NB4 (cell line): ENCODE measurements around the gene JMJD8.

ENCODE experiments used
- DNase-seq: peaks from one replicate; pipeline ENCODE4 v3.0.0; 2010; ENCODE audit warnings: low read depth
- H3K4me3 ChIP-seq: one replicate; pipeline ENCODE4 v1.5.1; 2011; ENCODE audit warnings: mild to moderate bottlenecking, low read depth, low read length, moderate library complexity
- MYC ChIP-seq: IDR thresholded peaks from 2 replicates; pipeline ENCODE4 v1.6.1; 2011; ENCODE audit warnings: low read depth, low read length
- POLR2A ChIP-seq: IDR thresholded peaks from 2 replicates; pipeline ENCODE4 v1.6.1; 2011; ENCODE audit warnings: mild to moderate bottlenecking; ENCODE audit not compliant: insufficient read length; ENCODE audit errors: extremely low read depth
- TF ChIP-seq, protein P1 (sequence below): IDR thresholded peaks from 2 replicates; pipeline ENCODE4 v1.6.1; 2011; ENCODE audit warnings: low read depth, low read length
- TF ChIP-seq, protein P2 (sequence below): IDR thresholded peaks from one replicate; pipeline ENCODE4 v1.5.1; 2012; ENCODE audit warnings: low read depth, low read length

JMJD8 gene

DNA sequence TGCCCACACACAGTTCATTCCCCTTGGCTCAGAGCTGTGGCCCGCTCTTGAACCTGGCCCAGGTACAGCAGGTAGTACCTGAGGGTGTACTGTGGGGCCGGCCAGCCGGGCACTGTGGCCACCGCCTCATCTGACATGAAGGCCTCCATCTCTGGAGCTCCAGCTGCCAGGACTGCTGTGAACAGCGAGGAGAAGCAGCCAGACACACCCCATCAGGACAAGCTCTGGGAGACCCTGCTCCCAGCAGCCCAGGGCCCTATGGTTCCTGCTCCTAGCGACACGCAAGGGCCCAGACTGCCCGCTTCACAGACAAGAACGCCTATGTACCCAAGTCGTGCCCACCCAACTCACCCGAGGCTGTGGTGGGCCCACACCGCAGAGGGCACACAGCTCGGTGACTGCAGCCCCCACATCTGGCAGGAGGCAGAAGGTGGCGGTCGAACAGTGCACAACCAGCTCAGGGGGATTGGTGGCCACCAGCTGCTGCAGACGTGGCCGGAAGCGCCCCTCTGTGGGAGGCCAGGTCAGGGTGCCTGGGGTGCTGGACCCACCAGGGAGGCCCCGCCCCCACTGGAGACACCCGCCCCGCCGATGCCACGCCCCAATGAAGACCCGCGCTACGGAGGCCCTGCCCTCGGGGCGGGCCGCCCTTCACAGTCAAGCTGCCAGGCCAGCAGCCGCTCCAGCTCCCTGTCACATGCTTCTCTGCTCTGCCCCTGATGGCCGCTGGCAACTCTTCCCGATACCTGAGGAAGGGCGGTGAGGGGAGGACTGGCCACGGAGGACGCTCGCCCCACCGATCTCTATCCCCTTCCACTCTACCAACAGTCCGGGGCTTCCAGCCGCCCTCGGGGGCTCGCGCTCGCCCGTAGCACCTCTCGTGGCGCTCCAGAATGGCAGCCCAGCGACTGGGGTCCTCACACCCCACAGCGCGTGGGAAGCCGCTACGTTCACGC, 5.0 kb downstream of the JMJD8 start:
- TF ChIP-seq POLR2A (peak; percentile 37), MYC (peak; percentile 30; the same call in 1 of the 2 replicates)
- TF ChIP-seq, protein P1, sequence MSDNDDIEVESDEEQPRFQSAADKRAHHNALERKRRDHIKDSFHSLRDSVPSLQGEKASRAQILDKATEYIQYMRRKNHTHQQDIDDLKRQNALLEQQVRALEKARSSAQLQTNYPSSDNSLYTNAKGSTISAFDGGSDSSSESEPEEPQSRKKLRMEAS, result peak; percentile 58; the same call in 1 of the 2 replicates
- TF ChIP-seq, protein P2, sequence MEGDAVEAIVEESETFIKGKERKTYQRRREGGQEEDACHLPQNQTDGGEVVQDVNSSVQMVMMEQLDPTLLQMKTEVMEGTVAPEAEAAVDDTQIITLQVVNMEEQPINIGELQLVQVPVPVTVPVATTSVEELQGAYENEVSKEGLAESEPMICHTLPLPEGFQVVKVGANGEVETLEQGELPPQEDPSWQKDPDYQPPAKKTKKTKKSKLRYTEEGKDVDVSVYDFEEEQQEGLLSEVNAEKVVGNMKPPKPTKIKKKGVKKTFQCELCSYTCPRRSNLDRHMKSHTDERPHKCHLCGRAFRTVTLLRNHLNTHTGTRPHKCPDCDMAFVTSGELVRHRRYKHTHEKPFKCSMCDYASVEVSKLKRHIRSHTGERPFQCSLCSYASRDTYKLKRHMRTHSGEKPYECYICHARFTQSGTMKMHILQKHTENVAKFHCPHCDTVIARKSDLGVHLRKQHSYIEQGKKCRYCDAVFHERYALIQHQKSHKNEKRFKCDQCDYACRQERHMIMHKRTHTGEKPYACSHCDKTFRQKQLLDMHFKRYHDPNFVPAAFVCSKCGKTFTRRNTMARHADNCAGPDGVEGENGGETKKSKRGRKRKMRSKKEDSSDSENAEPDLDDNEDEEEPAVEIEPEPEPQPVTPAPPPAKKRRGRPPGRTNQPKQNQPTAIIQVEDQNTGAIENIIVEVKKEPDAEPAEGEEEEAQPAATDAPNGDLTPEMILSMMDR, result no peak
- peak; percentile 70 for DNase-seq
- peak overlapping the region; percentile 34 for H3K4me3 ChIP-seq

DNA sequence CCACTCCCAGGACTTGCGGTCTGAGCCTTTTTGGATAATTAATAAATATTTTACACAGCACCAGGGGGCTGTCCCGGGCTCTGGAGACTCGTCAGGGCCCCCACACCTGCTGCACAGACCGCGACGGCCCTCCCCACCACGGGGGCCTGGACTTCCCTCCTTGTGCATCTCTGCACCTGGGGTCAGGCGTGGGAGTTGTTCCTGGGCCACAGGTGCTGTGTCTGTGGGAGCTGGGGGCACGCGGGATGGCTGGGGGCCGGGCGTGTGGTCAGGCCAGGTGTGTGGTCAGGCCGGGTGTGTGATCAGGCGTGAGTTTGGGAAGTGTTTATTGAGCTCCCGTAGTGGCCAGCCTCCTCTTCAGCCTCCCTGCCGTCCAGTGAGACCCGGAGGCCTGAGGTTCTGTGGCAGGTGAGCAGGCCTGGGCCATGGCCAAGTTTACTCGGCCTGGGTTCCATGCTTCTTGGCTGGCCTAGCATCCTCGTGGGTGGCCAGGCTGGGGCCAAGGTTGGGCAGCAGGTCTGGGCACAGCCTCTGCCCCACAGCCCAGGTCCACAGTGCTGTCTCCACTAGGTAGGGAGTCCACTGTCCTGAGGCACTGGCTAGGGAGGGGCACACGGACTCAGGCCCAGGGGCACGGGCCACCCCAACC, 5.8 kb downstream of the JMJD8 start:
- DNase-seq, result no peak
- TF ChIP-seq, protein P1, result no peak
- no peak for TF ChIP-seq MYC
- TF ChIP-seq, protein P2, result no peak
- no peak for TF ChIP-seq POLR2A
- no peak overlapping the region for H3K4me3 ChIP-seq

DNA sequence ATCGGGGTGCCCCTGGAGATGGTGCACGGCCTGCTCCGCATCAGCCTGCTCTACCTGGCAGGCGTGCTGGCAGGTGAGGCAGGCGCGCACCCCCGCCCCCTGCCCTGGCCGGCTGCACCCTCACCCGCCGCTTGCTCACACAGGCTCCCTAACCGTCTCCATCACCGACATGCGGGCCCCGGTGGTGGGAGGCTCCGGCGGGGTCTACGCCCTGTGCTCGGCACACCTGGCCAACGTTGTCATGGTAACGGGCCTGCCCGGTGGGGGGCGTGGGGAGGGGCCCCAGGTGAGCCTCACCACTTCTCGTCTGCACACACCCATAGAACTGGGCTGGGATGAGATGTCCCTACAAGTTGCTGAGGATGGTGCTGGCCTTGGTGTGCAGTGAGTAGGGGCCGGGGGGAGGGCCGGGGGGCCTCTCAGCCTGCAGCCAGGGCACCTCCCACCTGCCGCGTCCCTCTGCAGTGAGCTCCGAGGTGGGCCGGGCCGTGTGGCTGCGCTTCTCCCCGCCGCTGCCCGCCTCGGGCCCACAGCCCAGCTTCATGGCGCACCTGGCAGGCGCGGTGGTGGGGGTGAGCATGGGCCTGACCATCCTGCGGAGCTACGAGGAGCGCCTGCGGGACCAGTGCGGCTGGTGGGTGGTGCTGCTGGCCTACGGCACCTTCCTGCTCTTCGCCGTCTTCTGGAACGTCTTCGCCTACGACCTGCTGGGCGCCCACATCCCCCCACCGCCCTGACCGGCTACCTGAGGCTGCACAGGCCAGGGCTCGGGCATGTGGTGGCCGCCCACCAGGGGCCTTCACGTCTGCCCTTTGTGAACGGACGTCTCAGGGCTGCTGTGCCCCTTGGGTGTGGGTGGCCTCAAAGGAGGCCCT, 6.6 kb downstream of the JMJD8 start:
- no peak overlapping the region for H3K4me3 ChIP-seq
- DNase-seq, result no peak
- no peak for TF ChIP-seq MYC

DNA sequence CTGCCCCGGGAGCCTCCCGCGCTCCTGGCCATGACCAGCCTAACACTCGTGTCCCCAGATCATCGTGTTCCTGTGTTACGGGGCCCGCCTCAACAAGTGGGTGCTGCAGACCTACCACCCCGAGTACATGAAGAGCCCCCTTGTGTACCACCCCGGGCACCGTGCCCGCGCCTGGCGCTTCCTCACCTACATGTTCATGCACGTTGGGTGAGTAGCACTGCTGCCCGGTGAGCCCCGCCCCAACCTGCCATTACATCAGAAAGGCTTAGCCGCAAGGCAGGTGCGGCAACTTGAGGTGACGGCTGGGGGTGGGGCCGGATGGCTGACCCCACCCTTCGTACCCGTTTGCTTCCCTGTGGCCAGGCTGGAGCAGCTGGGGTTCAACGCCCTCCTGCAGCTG, 7.2 kb downstream of the JMJD8 start:
- no peak overlapping the region for H3K4me3 ChIP-seq
- no peak for DNase-seq

DNA sequence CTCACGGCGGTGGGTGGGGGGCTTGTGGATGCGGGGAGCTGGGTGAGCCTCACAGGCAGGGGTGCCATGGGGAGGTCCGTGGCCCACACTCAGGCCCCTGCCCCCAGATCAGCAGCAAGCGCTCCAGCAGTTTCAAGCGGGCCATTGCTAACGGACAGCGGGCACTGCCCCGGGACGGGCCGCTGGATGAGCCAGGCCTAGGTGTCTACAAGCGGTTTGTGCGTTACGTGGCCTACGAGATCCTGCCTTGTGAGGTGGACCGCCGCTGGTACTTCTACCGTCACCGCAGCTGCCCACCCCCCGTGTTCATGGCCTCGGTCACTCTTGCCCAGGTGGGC, 7.6 kb downstream of the JMJD8 start:
- no peak overlapping the region for H3K4me3 ChIP-seq
- DNase-seq, result no peak
- TF ChIP-seq, protein P2, result no peak

More for the DNA sequence above, 7.2 kb downstream of the JMJD8 start:
- no peak for TF ChIP-seq POLR2A
- TF ChIP-seq, protein P2, result no peak
- no peak for TF ChIP-seq MYC
- TF ChIP-seq, protein P1, result no peak

DNA sequence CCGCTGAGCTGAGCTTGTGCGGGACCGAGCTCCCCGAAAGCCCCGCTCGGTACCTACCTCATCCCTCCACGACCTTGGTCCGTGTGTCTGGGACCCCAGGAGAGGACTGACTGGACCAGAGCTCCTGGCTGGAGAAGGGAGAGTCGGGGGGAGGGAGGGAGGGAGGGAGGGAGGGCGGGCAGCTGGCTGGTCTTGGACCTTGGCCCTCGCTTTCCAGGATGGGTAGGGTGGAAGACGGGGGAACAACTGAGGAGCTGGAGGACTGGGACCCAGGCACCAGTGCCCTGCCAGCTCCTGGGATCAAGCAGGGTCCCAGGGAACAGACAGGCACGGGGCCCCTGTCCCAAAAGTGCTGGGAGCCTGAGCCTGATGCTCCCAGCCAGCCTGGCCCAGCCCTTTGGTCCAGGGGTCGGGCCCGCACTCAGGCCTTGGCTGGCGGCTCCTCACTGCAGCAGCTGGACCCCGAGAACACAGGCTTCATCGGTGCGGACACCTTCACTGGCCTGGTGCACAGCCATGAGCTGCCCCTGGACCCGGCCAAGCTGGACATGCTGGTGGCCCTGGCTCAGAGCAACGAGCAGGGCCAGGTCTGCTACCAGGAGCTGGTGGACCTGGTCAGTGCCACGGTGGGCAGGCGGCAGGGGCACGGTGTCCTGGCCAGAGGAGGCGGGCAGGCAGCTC, 8.1 kb downstream of the JMJD8 start:
- TF ChIP-seq, protein P2, result no peak
- TF ChIP-seq MYC (no peak), POLR2A (no peak)
- TF ChIP-seq, protein P1, result no peak
- DNase-seq, result no peak
- H3K4me3 ChIP-seq, result no peak overlapping the region
